Measurements from ENCODE around the gene TUBB. TPM values are rescaled to one million over a fixed set of nuclear protein-coding genes. Genes with fewer than 3 reads are reported as not detected.

TUBB gene
- total and polyA plus RNA-seq, 9 of the 15 experiments (the other 6 are each of a cell fraction or from before 2014, with no cell fraction given), result 971 to 2,870 (median 1,478) TPM

DNA sequence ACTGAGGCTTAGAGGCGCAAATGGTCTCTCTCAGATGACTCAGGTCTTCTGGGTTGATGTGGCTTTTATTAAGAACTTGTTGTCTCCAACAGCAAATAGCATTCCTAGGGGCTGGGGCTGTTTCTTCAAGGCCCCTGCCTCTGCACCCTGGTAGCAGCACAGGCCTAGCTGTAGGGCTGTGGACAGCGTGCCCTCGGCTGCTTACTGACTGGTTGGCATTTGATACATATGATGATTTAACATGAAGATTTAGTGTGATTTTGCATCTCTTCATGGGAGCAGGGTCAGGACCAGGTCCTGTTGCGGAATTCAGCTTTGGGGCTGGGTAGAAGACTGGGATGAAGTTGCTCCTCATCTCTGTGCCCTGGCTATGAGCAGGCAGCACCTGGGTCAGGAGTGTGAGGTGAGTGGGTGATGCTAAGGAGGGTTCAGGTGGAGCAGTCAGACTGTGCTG lies 48.5 kb downstream of the TUBB start:
- Histone ChIP-seq H3K9ac (ENCODE audit: insufficient read depth in 1 of 2, low read depth in 2 of 2, low read length in 2 of 2) (peak overlapping the region; percentile 71 to 79; a peak in 2 of 4 replicates), H3K9me1 (ENCODE audit: control insufficient read depth, insufficient read depth, low read length) (no peaks in the 10 kb centered on the region), H3K4me2 (ENCODE audit: insufficient read depth, low read length) (peak overlapping the region; percentile 82; the same call in 1 of the 2 replicates), H2AFZ (ENCODE audit: low read depth, low read length) (peak overlapping the region; percentile 89; the same call in 1 of the 2 replicates), H3K36me3 (ENCODE audit: control insufficient read depth, insufficient read depth, low read length) (no peaks in the 10 kb centered on the region), H3K4me3 (no peak overlapping the region), H4K20me1 (replicated peaks; ENCODE audit: control insufficient read depth, insufficient read depth, low read length) (no peaks in the 10 kb centered on the region), H3K27me3 (ENCODE audit: control insufficient read depth in 2 of 2, insufficient read depth in 2 of 2, low read length in 2 of 2) (no peaks in the 10 kb centered on the region; a peak in 1 of 5 replicates), H3K27ac (ENCODE audit: extremely low read depth, low read depth, low read length) (peak overlapping the region; percentile 92), H3K9me3 (replicated peaks; ENCODE audit: control insufficient read depth, insufficient read depth, low read depth, low read length) (no peaks in the 10 kb centered on the region), H3K4me1 (replicated peaks in 1 of 2; ENCODE audit: control insufficient read depth in 2 of 2, insufficient read depth in 2 of 2, low read length in 2 of 2) (peaks cover 41 to 56% of the 10 kb centered on the region in 2 experiments), H3K79me2 (ENCODE audit: control insufficient read depth, insufficient read depth, low read length) (no peaks in the 10 kb centered on the region)
- ATAC-seq (no peak; the same call in 2 of the 3 replicates), DNase-seq (ENCODE audit: extremely low read depth in 1 of 4, low spot score in 3 of 4) (no peak), FAIRE-seq (no peak)
- intact Hi-C loops (cut with micrococcal nuclease), result loop anchor here (5.0 kb wide), 1 partner anchor 44 kb away; no protein-coding TSS in a partner anchor
- TF ChIP-seq NEUROD1 (IDR thresholded peaks at IDR 0.05; ENCODE audit: borderline replicate concordance, low read depth, low read length, partially characterized antibody) (no peak), GTF2A2 (tag; IDR thresholded peaks at IDR 0.05) (peak; percentile 53; the same call in 1 of the 2 replicates), HDAC8 (tag; IDR thresholded peaks at IDR 0.05) (peak; percentile 83; the same call in 1 of the 2 replicates), ZKSCAN3 (CRISPR knock-in tag; IDR thresholded peaks at IDR 0.05) (0 out of 2 replicates have a peak, but pooled peaks have one; percentile 5)
- 97% methylated on average over 4 of the region's 4 CpGs for WGBS (ENCODE audit: insufficient coverage, low coverage, missing lambda C conversion rate)
- POLR2A ChIA-PET, result interaction anchor here (0.6 to 3.3 kb wide), 17 partner anchors 9 to 1897 kb away, joined by 3 to 19 read pairs (median 3); partner anchors contain the start of genes IER3 and MDC1
- CTCF ChIA-PET (ENCODE audit: low intra/inter-chr PET ratio), result no interaction called here
- in situ Hi-C loops (cut with MboI), result no loop called here
- BruUV-seq (replicated peaks), result no TSS peak

Data from K562 (cell line).